Activated CD4-positive, CD25-positive, alpha-beta regulatory T cell treated with anti-CD3 and anti-CD28 coated beads, Interleukin-2, amount 50 U/mL, for 72 hours (primary cell): ENCODE results near the gene EIF5A2.

Experiments used
- DNase-seq: peaks from one replicate; pipeline ENCODE4 v3.0.0; 2021

Gene EIF5A2

GRCh38 chr3:170844377-170844776 lies 64.1 kb downstream of the EIF5A2 start:
- no peak for DNase-seq

GRCh38 chr3:170840291-170840859 lies 68.1 kb downstream of the EIF5A2 start:
- DNase-seq, result no peak

- no peak for DNase-seq
Observed at GRCh38 chr3:170839518-170840100, 68.8 kb downstream of the EIF5A2 start.
